GM12878 (cell line): ENCODE measurements around the gene ADAMTSL2.

Experiments
- CHD2 ChIP-seq: IDR thresholded peaks from 2 replicates; pipeline ENCODE4 v1.6.1; 2011; ENCODE audit warnings: low read depth, low read length, improper control_type of control experiment, borderline replicate concordance
- EP300 ChIP-seq, 2 experiments: fragments of 150-350 bp in 1 of 2; IDR thresholded peaks; 2 replicates each; pipeline ENCODE4 v1.6.1; 2011 to 2012; ENCODE audit warnings: low read depth in 2 of 2, low read length in 2 of 2, borderline replicate concordance in 1 of 2, improper control_type of control experiment in 1 of 2, inconsistent platforms in 1 of 2; ENCODE audit not compliant: control insufficient read depth in 1 of 2
- MYB ChIP-seq: fragments of 150-350 bp; IDR thresholded peaks from 2 replicates; pipeline ENCODE4 v1.6.1; 2014; ENCODE audit warnings: mild to moderate bottlenecking, low read depth, low read length, borderline replicate concordance

GRCh38 chr9:133493428-133493827, 41.1 kb upstream of the ADAMTSL2 start:
- no peak for TF ChIP-seq CHD2
- TF ChIP-seq EP300 (IDR thresholded peaks at IDR 0.05; ENCODE audit: borderline replicate concordance in 1 of 2, control insufficient read depth in 1 of 2, low read depth in 2 of 2, low read length in 2 of 2) = no peak
- no peak for TF ChIP-seq MYB
